Breast epithelium (tissue), 4 donors: Measurements from ENCODE around the gene SPR. TPM values are rescaled to one million over a fixed set of nuclear protein-coding genes. Genes with fewer than 3 reads are reported as not detected.

Experiments
- DNase-seq, 2 donors: peaks; one replicate each; pipeline ENCODE4 v3.0.0-alpha.2; 2019; ENCODE audit warnings: low spot score in 2 of 2
- H3K27ac ChIP-seq, 2 donors: fragments of 200-600 bp; sonication (generic) in 1 of 2; one replicate each; pipeline ENCODE4 v1.5.1; 2016 to 2019; ENCODE audit warnings: mild to moderate bottlenecking in 1 of 2
- H3K27me3 ChIP-seq, 2 donors: fragments of 200-600 bp; sonication (generic) in 1 of 2; one replicate each; pipeline versions ENCODE4 v1.5.1 to v1.6.0; 2017 to 2019; ENCODE audit warnings: control low read depth in 1 of 2, mild to moderate bottlenecking in 1 of 2
- H3K36me3 ChIP-seq: fragments of 200-600 bp; one replicate; pipeline ENCODE4 v1.5.1; 2019
- H3K4me1 ChIP-seq, 2 donors: fragments of 200-600 bp; sonication (generic); one replicate each; pipeline ENCODE4 v1.5.1; 2016 to 2019; ENCODE audit warnings: control low read depth in 1 of 2
- H3K4me3 ChIP-seq, 3 donors: fragments of 200-600 bp; sonication (generic); 1 replicate in 2 of 3; 2 replicates in 1 of 3; pipeline ENCODE4 v1.5.1; 2016 to 2019; ENCODE audit warnings: mild to moderate bottlenecking in 3 of 3, moderate library complexity in 2 of 3
- H3K9me3 ChIP-seq, 2 donors: fragments of 200-600 bp; sonication (generic) in 1 of 2; one replicate each; pipeline ENCODE4 v1.5.1; 2016 to 2019; ENCODE audit warnings: control low read depth in 1 of 2
- CTCF ChIP-seq, 3 donors: fragments of 450-650 bp; IDR thresholded peaks; one replicate each; pipeline ENCODE4 v1.5.1; 2016 to 2017; ENCODE audit warnings: antibody characterized with exemption in 3 of 3, mild to moderate bottlenecking in 3 of 3, moderate library complexity in 3 of 3
- POLR2A ChIP-seq: fragments of 450-650 bp; IDR thresholded peaks from one replicate; pipeline ENCODE4 v1.6.1; 2016; ENCODE audit warnings: antibody characterized with exemption, mild to moderate bottlenecking, moderate library complexity
- POLR2AphosphoS5 ChIP-seq, 3 donors: sonication (generic); formaldehyde crosslinking; IDR thresholded peaks; one replicate each; pipeline ENCODE4 v1.6.1; 2017; ENCODE audit warnings: antibody characterized with exemption in 3 of 3
- intact Hi-C: fragments of 100-400 bp; cut with DNase I; formaldehyde crosslinking; loops from one replicate; pipeline ENCODE4 v1.15.1; 2023; ENCODE audit warnings: low total_unique reads
- total RNA-seq, 3 donors: library from RNA; depleted of rRNA; stranded (reverse); fragments of >200 nt; gene quantifications; one replicate each; pipeline ENCODE4 v1.1.0, GENCODE V29; 2016

Gene SPR
- total RNA-seq, 3 donors from 2014 or later = 36.3 to 53.4 (median 46.2) TPM

GRCh38 chr2:72923833-72924352 is 36.7 kb downstream of the SPR start:
- no peak overlapping the region for H3K27ac ChIP-seq
- H3K9me3 ChIP-seq = no peaks in the 10 kb centered on the region
- H3K4me1 ChIP-seq = no peaks in the 10 kb centered on the region
- H3K36me3 ChIP-seq = no peaks in the 10 kb centered on the region
- intact Hi-C loops = no loop called here
- no peak for TF ChIP-seq POLR2AphosphoS5 (IDR thresholded peaks at IDR 0.05)
- no peak for TF ChIP-seq POLR2A
- TF ChIP-seq CTCF (IDR thresholded peaks at IDR 0.05) = no peak
- H3K4me3 ChIP-seq = peak overlapping the region in 1 of 3 donors; percentile 32
- H3K27me3 ChIP-seq = peaks cover 8 to 98% of the 10 kb centered on the region in 2 donors
- DNase-seq = no peak

- Histone ChIP-seq H3K4me3 (peak overlapping the region in 1 of 3 donors; percentile 32), H3K36me3 (no peaks in the 10 kb centered on the region), H3K27ac (no peak overlapping the region), H3K9me3 (no peaks in the 10 kb centered on the region), H3K27me3 (peaks cover 8 to 98% of the 10 kb centered on the region in 2 donors), H3K4me1 (no peaks in the 10 kb centered on the region)
- TF ChIP-seq POLR2A (no peak), CTCF (IDR thresholded peaks at IDR 0.05) (no peak), POLR2AphosphoS5 (IDR thresholded peaks at IDR 0.05) (no peak)
- DNase-seq = peak in 1 of 2 donors; percentile 51
- intact Hi-C loops = no loop called here
Observed at GRCh38 chr2:72924353-72925240, 37.4 kb downstream of the SPR start.

GRCh38 chr2:72925328-72925943 is 38.2 kb downstream of the SPR start:
- no peaks in the 10 kb centered on the region for H3K4me1 ChIP-seq
- H3K27me3 ChIP-seq = peaks cover 8 to 90% of the 10 kb centered on the region in 2 donors
- H3K27ac ChIP-seq = no peak overlapping the region
- DNase-seq = no peak
- H3K4me3 ChIP-seq = no peak overlapping the region
- H3K9me3 ChIP-seq = no peaks in the 10 kb centered on the region
- intact Hi-C loops = no loop called here
- no peak for TF ChIP-seq POLR2A
- TF ChIP-seq POLR2AphosphoS5 (IDR thresholded peaks at IDR 0.05) = no peak
- TF ChIP-seq CTCF (IDR thresholded peaks at IDR 0.05) = no peak
- H3K36me3 ChIP-seq = no peaks in the 10 kb centered on the region

DNA sequence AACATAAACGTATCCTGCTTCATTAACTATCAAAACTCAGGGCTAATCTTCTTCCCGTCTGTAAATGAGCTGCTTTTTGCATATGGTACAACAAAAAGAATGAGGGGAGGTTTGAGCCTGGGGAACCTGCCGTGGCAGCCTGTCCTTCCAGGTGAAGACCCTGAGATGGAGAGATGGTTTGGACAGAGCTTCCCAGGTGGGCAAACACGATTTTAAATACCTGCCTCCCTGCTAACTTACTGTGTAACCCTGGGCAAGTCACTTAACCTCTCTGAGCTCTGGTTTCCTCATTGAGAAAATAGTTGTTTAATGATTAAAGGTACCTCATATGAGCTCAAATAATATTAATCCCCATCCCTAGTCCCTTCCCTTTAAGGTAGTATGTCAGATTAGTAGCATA is 39.2 kb downstream of the SPR start:
- intact Hi-C loops = no loop called here
- Histone ChIP-seq H3K27ac (no peak overlapping the region), H3K4me3 (no peak overlapping the region), H3K4me1 (no peaks in the 10 kb centered on the region), H3K27me3 (peaks cover 0 to 81% of the 10 kb centered on the region in 2 donors), H3K36me3 (no peaks in the 10 kb centered on the region), H3K9me3 (no peaks in the 10 kb centered on the region)
- no peak for DNase-seq
- TF ChIP-seq POLR2AphosphoS5 (IDR thresholded peaks at IDR 0.05) = no peak
- no peak for TF ChIP-seq POLR2A
- no peak for TF ChIP-seq CTCF (IDR thresholded peaks at IDR 0.05)
